ENCODE results near the gene LCP1. TPM values are rescaled to one million over a fixed set of nuclear protein-coding genes. Genes with fewer than 3 reads are reported as not detected.

Gene LCP1
- total RNA-seq, 1 experiment from 2014 or later: 1.5 TPM

DNA sequence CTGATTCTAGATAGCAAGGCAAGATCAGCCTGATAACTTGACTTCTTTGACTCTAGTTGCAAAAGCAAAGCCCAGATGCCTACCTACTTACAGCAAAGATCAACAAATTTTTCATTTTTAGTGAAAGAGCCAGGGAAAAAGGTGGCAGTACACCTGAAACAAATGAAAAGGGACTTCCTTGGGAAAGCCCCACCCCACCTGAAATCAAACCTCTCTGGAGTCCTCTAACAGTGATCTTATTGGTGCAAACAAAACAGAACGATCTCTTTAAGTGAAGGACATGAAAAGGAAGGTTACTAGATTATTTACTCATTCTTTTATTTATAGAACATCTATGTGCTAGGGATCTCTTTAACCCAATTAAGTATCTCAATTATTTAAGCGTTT is 507 bp upstream of the LCP1 start:
- ChIA-PET POLR2A (no interaction called here), CTCF (no interaction called here)
- TF ChIP-seq SIN3A (IDR thresholded peaks at IDR 0.05; ENCODE audit: borderline replicate concordance, insufficient read depth, low read depth, low read length) (no peak), TCF7L2 (IDR thresholded peaks at IDR 0.05; ENCODE audit: low read depth, low read length) (no peak), POLR2AphosphoS5 (IDR thresholded peaks at IDR 0.05; ENCODE audit: low read depth, low read length) (no peak)
- TF ChIP-seq, protein P1, sequence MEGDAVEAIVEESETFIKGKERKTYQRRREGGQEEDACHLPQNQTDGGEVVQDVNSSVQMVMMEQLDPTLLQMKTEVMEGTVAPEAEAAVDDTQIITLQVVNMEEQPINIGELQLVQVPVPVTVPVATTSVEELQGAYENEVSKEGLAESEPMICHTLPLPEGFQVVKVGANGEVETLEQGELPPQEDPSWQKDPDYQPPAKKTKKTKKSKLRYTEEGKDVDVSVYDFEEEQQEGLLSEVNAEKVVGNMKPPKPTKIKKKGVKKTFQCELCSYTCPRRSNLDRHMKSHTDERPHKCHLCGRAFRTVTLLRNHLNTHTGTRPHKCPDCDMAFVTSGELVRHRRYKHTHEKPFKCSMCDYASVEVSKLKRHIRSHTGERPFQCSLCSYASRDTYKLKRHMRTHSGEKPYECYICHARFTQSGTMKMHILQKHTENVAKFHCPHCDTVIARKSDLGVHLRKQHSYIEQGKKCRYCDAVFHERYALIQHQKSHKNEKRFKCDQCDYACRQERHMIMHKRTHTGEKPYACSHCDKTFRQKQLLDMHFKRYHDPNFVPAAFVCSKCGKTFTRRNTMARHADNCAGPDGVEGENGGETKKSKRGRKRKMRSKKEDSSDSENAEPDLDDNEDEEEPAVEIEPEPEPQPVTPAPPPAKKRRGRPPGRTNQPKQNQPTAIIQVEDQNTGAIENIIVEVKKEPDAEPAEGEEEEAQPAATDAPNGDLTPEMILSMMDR (IDR thresholded peaks at IDR 0.05): no peak
- TF ChIP-seq, protein P2, sequence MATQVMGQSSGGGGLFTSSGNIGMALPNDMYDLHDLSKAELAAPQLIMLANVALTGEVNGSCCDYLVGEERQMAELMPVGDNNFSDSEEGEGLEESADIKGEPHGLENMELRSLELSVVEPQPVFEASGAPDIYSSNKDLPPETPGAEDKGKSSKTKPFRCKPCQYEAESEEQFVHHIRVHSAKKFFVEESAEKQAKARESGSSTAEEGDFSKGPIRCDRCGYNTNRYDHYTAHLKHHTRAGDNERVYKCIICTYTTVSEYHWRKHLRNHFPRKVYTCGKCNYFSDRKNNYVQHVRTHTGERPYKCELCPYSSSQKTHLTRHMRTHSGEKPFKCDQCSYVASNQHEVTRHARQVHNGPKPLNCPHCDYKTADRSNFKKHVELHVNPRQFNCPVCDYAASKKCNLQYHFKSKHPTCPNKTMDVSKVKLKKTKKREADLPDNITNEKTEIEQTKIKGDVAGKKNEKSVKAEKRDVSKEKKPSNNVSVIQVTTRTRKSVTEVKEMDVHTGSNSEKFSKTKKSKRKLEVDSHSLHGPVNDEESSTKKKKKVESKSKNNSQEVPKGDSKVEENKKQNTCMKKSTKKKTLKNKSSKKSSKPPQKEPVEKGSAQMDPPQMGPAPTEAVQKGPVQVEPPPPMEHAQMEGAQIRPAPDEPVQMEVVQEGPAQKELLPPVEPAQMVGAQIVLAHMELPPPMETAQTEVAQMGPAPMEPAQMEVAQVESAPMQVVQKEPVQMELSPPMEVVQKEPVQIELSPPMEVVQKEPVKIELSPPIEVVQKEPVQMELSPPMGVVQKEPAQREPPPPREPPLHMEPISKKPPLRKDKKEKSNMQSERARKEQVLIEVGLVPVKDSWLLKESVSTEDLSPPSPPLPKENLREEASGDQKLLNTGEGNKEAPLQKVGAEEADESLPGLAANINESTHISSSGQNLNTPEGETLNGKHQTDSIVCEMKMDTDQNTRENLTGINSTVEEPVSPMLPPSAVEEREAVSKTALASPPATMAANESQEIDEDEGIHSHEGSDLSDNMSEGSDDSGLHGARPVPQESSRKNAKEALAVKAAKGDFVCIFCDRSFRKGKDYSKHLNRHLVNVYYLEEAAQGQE (IDR thresholded peaks at IDR 0.05; ENCODE audit: insufficient read depth in 1 of 2, low read depth in 2 of 2, low read length in 1 of 2): no peak
- H3K27ac ChIP-seq (ENCODE audit: low read length): no peak overlapping the region
- no peaks in the 10 kb centered on the region for H3K36me3 ChIP-seq (ENCODE audit: control insufficient read depth, insufficient read depth, low read length)
- intact Hi-C loops (cut with micrococcal nuclease; ENCODE audit: unreplicated experiment): no loop called here
- no peaks in the 10 kb centered on the region for H3K4me1 ChIP-seq (ENCODE audit: control insufficient read depth, insufficient read depth, low read length)
- ATAC-seq (no peak), DNase-seq (ENCODE audit: low read depth, low spot score) (no peak)
- no peaks in the 10 kb centered on the region for H3K27me3 ChIP-seq (ENCODE audit: control insufficient read depth, insufficient read depth, low read length)
- H3K4me3 ChIP-seq (ENCODE audit: low read depth in 2 of 2, low read length in 2 of 2): no peak overlapping the region
- H3K9me3 ChIP-seq (ENCODE audit: control insufficient read depth, insufficient read depth, low read depth, low read length): no peaks in the 10 kb centered on the region
- BruUV-seq (replicated peaks): no TSS peak
- in situ Hi-C loops (cut with HindIII; ENCODE audit: low pct_unique_long_range_greater_than_20kb, low sequenced_read_pairs): no loop called here

DNA sequence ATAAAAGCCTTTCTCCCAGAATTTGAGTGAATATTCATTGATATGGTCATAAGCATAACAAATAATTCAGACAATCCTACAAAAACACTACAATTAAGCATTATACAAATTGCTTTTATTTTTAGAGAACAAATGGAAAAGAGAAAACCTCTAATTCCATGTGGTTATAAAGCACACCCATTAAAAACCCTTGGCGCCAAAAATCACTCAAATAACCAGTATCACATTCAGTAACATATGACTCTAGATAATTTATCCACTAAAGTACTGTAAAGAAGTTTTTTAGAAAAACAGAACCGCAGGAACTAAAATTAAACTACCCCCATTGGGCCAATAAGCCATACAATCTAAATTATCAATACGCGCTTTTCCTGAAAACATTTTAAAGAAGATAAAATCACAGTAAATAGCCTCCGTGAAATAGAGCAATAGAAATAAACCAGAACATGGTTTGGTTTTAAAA is 569 bp downstream of the LCP1 start:
- H3K36me3 ChIP-seq (ENCODE audit: control insufficient read depth, insufficient read depth, low read length): no peaks in the 10 kb centered on the region
- DNase-seq (ENCODE audit: low read depth, low spot score) (no peak), ATAC-seq (no peak)
- intact Hi-C loops (cut with micrococcal nuclease; ENCODE audit: unreplicated experiment): no loop called here
- H3K4me3 ChIP-seq (ENCODE audit: low read depth in 2 of 2, low read length in 2 of 2): no peak overlapping the region
- in situ Hi-C loops (cut with HindIII; ENCODE audit: low pct_unique_long_range_greater_than_20kb, low sequenced_read_pairs): no loop called here
- no peaks in the 10 kb centered on the region for H3K9me3 ChIP-seq (ENCODE audit: control insufficient read depth, insufficient read depth, low read depth, low read length)
- ChIA-PET POLR2A (no interaction called here), CTCF (no interaction called here)
- no TSS peak for BruUV-seq (replicated peaks)
- TF ChIP-seq, protein P1 (IDR thresholded peaks at IDR 0.05): no peak
- TF ChIP-seq POLR2AphosphoS5 (IDR thresholded peaks at IDR 0.05; ENCODE audit: low read depth, low read length) (no peak), TCF7L2 (IDR thresholded peaks at IDR 0.05; ENCODE audit: low read depth, low read length) (no peak), SIN3A (IDR thresholded peaks at IDR 0.05; ENCODE audit: borderline replicate concordance, insufficient read depth, low read depth, low read length) (no peak)
- TF ChIP-seq, protein P2 (IDR thresholded peaks at IDR 0.05; ENCODE audit: insufficient read depth in 1 of 2, low read depth in 2 of 2, low read length in 1 of 2): no peak
- H3K4me1 ChIP-seq (ENCODE audit: control insufficient read depth, insufficient read depth, low read length): no peaks in the 10 kb centered on the region
- no peak overlapping the region for H3K27ac ChIP-seq (ENCODE audit: low read length)
- no peaks in the 10 kb centered on the region for H3K27me3 ChIP-seq (ENCODE audit: control insufficient read depth, insufficient read depth, low read length)

Measured in Panc1 (cell line).